Measurements from ENCODE around the gene IRF2BP2. TPM values are rescaled to one million over a fixed set of nuclear protein-coding genes. Genes with fewer than 3 reads are reported as not detected.
A peak's percentile ranks its signal among the peaks of the same experiment; 100 is the strongest.

Gene IRF2BP2
- total RNA-seq, 1 donor from 2014 or later = 170 TPM

GRCh38 chr1:234616644-234617043 is 6.7 kb upstream of the IRF2BP2 start:
- peak overlapping the region; percentile 90 for H3K27ac Mint-ChIP-seq (ENCODE audit: unreplicated experiment)
- no peak for DNase-seq (ENCODE audit: extremely low spot score, unreplicated experiment)
- no peaks in the 10 kb centered on the region for H3K27me3 Mint-ChIP-seq (ENCODE audit: unreplicated experiment)
- no peaks in the 10 kb centered on the region for H3K36me3 Mint-ChIP-seq (ENCODE audit: unreplicated experiment)
- peaks cover 82% of the 10 kb centered on the region for H3K4me1 Mint-ChIP-seq (ENCODE audit: unreplicated experiment)
- no peak overlapping the region for H3K4me3 Mint-ChIP-seq (ENCODE audit: unreplicated experiment)
- TF ChIP-seq CTCF (IDR thresholded peaks at IDR 0.05) = no peak
- no peaks in the 10 kb centered on the region for H3K9me3 Mint-ChIP-seq (ENCODE audit: unreplicated experiment)

GRCh38 chr1:234614081-234614489 is 4.1 kb upstream of the IRF2BP2 start:
- Mint-ChIP-seq H3K9me3 (ENCODE audit: unreplicated experiment) (no peaks in the 10 kb centered on the region), H3K4me1 (ENCODE audit: unreplicated experiment) (peaks cover 65% of the 10 kb centered on the region), H3K36me3 (ENCODE audit: unreplicated experiment) (no peaks in the 10 kb centered on the region), H3K4me3 (ENCODE audit: unreplicated experiment) (no peak overlapping the region), H3K27me3 (ENCODE audit: unreplicated experiment) (no peaks in the 10 kb centered on the region), H3K27ac (ENCODE audit: unreplicated experiment) (peak overlapping the region; percentile 99)
- TF ChIP-seq CTCF (IDR thresholded peaks at IDR 0.05) = no peak
- DNase-seq (ENCODE audit: extremely low spot score, unreplicated experiment) = no peak

GRCh38 chr1:234613128-234613875 is 3.3 kb upstream of the IRF2BP2 start:
- H3K27ac Mint-ChIP-seq (ENCODE audit: unreplicated experiment) = peak overlapping the region; percentile 99
- no peaks in the 10 kb centered on the region for H3K9me3 Mint-ChIP-seq (ENCODE audit: unreplicated experiment)
- no peak for TF ChIP-seq CTCF (IDR thresholded peaks at IDR 0.05)
- peak; percentile 73 for DNase-seq (ENCODE audit: extremely low spot score, unreplicated experiment)
- peaks cover 57% of the 10 kb centered on the region for H3K4me1 Mint-ChIP-seq (ENCODE audit: unreplicated experiment)
- H3K36me3 Mint-ChIP-seq (ENCODE audit: unreplicated experiment) = peaks cover 1% of the 10 kb centered on the region
- H3K4me3 Mint-ChIP-seq (ENCODE audit: unreplicated experiment) = peak overlapping the region; percentile 63
- no peaks in the 10 kb centered on the region for H3K27me3 Mint-ChIP-seq (ENCODE audit: unreplicated experiment)

GRCh38 chr1:234612352-234613127 is 2.6 kb upstream of the IRF2BP2 start:
- Mint-ChIP-seq H3K4me3 (ENCODE audit: unreplicated experiment) (peak overlapping the region; percentile 63), H3K36me3 (ENCODE audit: unreplicated experiment) (peaks cover 9% of the 10 kb centered on the region), H3K4me1 (ENCODE audit: unreplicated experiment) (peaks cover 52% of the 10 kb centered on the region), H3K9me3 (ENCODE audit: unreplicated experiment) (no peaks in the 10 kb centered on the region), H3K27ac (ENCODE audit: unreplicated experiment) (peak overlapping the region; percentile 99), H3K27me3 (ENCODE audit: unreplicated experiment) (no peaks in the 10 kb centered on the region)
- peak; percentile 96 for DNase-seq (ENCODE audit: extremely low spot score, unreplicated experiment)
- no peak for TF ChIP-seq CTCF (IDR thresholded peaks at IDR 0.05)

GRCh38 chr1:234611847-234612351 is 1.9 kb upstream of the IRF2BP2 start:
- Mint-ChIP-seq H3K4me1 (ENCODE audit: unreplicated experiment) (peaks cover 51% of the 10 kb centered on the region), H3K27me3 (ENCODE audit: unreplicated experiment) (no peaks in the 10 kb centered on the region), H3K36me3 (ENCODE audit: unreplicated experiment) (peaks cover 15% of the 10 kb centered on the region), H3K27ac (ENCODE audit: unreplicated experiment) (peak overlapping the region; percentile 99), H3K9me3 (ENCODE audit: unreplicated experiment) (no peaks in the 10 kb centered on the region), H3K4me3 (ENCODE audit: unreplicated experiment) (peak overlapping the region; percentile 63)
- DNase-seq (ENCODE audit: extremely low spot score, unreplicated experiment) = no peak
- no peak for TF ChIP-seq CTCF (IDR thresholded peaks at IDR 0.05)
